GM04503 (cell line): ENCODE measurements around the gene ZNF319.

Experiments
- DNase-seq: peaks from one replicate; pipeline ENCODE4 v3.0.0-alpha.2; 2012; ENCODE audit warnings: low read depth

Gene ZNF319

GRCh38 chr16:57977418-57978069, 22.9 kb downstream of the ZNF319 start:
- no peak for DNase-seq

GRCh38 chr16:57976331-57976796, 24.1 kb downstream of the ZNF319 start:
- no peak for DNase-seq

- DNase-seq, result no peak
Measured at GRCh38 chr16:57972306-57972705, 28.2 kb downstream of the ZNF319 start.

- no peak for DNase-seq
Measured at GRCh38 chr16:57971848-57972247, 28.6 kb downstream of the ZNF319 start.

- DNase-seq, result no peak
Measured at GRCh38 chr16:57970970-57971369, 29.5 kb downstream of the ZNF319 start, which contains the start of gene CNGB1. CNGB1 (minus strand) TSS chr16:57971128; CDS start chr16:57967286, 3,842 bp downstream.

- no peak for DNase-seq
Measured at GRCh38 chr16:57970319-57970718, 30.2 kb downstream of the ZNF319 start.

GRCh38 chr16:57969451-57970123, 30.9 kb downstream of the ZNF319 start:
- no peak for DNase-seq

- DNase-seq, result no peak
Measured at GRCh38 chr16:57967916-57968315, 32.6 kb downstream of the ZNF319 start.

GRCh38 chr16:57966986-57967385, 33.5 kb downstream of the ZNF319 start:
- DNase-seq, result no peak

- DNase-seq, result no peak
Measured at GRCh38 chr16:57966204-57966771, 34.2 kb downstream of the ZNF319 start.

GRCh38 chr16:57964157-57964700, 36.2 kb downstream of the ZNF319 start:
- no peak for DNase-seq

- DNase-seq, result no peak
Measured at GRCh38 chr16:57962756-57963155, 37.7 kb downstream of the ZNF319 start.

- DNase-seq, result no peak
Measured at GRCh38 chr16:57962046-57962445, 38.4 kb downstream of the ZNF319 start.

GRCh38 chr16:57961538-57961937, 38.9 kb downstream of the ZNF319 start:
- no peak for DNase-seq

GRCh38 chr16:57960826-57961472, 39.5 kb downstream of the ZNF319 start:
- no peak for DNase-seq

GRCh38 chr16:57960310-57960709, 40.2 kb downstream of the ZNF319 start:
- DNase-seq, result no peak

GRCh38 chr16:57959804-57960203, 40.7 kb downstream of the ZNF319 start:
- DNase-seq, result no peak

GRCh38 chr16:57959121-57959520, 41.4 kb downstream of the ZNF319 start:
- no peak for DNase-seq

GRCh38 chr16:57958544-57958943, 41.9 kb downstream of the ZNF319 start:
- DNase-seq, result no peak

GRCh38 chr16:57957673-57958392, 42.6 kb downstream of the ZNF319 start:
- DNase-seq, result no peak

GRCh38 chr16:57956924-57957672, 43.4 kb downstream of the ZNF319 start:
- DNase-seq, result no peak
